Natural killer cell treated with Interleukin-12 subunit alpha and Interleukin-12 subunit beta and Interleukin-15 and Interleukin-18, amount 100 ng/mL, for 72 hours (primary cell): Measurements from ENCODE around the gene ZNF341. TPM values are rescaled to one million over a fixed set of nuclear protein-coding genes. Genes with fewer than 3 reads are reported as not detected.
"Not testable (repeated sequence)": the region's sequence is repeated elsewhere in the genome, so short reads cannot be mapped to it uniquely, and the experiment has no call there.

ENCODE experiments used
- ATAC-seq, 2 donors: fragments of 150-1000 bp; cut with Tn5 transposase in 1 of 2; sonication (Bioruptor Pico), chemical (Tn5 transposase) in 1 of 2; 2 replicates each; pipeline ENCODE4 v1.10.0; 2021
- DNase-seq: peaks from one replicate; pipeline ENCODE4 v3.0.0; 2022; ENCODE audit warnings: low spot score
- H3K27ac Mint-ChIP-seq, 2 donors: 1 replicate in 1 of 2; 2 replicates in 1 of 2; pipeline ENCODE4 v1.8.0; 2022; ENCODE audit warnings: mixed read lengths in 2 of 2, mild to moderate bottlenecking in 1 of 2, moderate library complexity in 1 of 2
- H3K27me3 Mint-ChIP-seq, 2 donors: 1 replicate in 1 of 2; 2 replicates in 1 of 2; pipeline ENCODE4 v1.8.0; 2022; ENCODE audit warnings: mixed read lengths in 2 of 2
- H3K36me3 Mint-ChIP-seq: one replicate; pipeline ENCODE4 v1.8.0; 2022; ENCODE audit warnings: mixed read lengths
- H3K4me1 Mint-ChIP-seq, 2 donors: 1 replicate in 1 of 2; 2 replicates in 1 of 2; pipeline ENCODE4 v1.8.0; 2022; ENCODE audit warnings: low read depth in 2 of 2, mixed read lengths in 2 of 2, mild to moderate bottlenecking in 1 of 2
- H3K4me3 Mint-ChIP-seq: one replicate; pipeline ENCODE4 v1.8.0; 2022; ENCODE audit warnings: mixed read lengths
- H3K9me3 Mint-ChIP-seq: 2 replicates; pipeline ENCODE4 v1.8.0; 2022; ENCODE audit warnings: mixed read lengths
- total RNA-seq, 2 donors: library from RNA; stranded (reverse); gene quantifications; one replicate each; pipeline ENCODE4 v1.2.3, GENCODE V29; 2022

ZNF341 gene
- total RNA-seq, 2 donors from 2014 or later = 4.6 to 8.9 TPM

DNA sequence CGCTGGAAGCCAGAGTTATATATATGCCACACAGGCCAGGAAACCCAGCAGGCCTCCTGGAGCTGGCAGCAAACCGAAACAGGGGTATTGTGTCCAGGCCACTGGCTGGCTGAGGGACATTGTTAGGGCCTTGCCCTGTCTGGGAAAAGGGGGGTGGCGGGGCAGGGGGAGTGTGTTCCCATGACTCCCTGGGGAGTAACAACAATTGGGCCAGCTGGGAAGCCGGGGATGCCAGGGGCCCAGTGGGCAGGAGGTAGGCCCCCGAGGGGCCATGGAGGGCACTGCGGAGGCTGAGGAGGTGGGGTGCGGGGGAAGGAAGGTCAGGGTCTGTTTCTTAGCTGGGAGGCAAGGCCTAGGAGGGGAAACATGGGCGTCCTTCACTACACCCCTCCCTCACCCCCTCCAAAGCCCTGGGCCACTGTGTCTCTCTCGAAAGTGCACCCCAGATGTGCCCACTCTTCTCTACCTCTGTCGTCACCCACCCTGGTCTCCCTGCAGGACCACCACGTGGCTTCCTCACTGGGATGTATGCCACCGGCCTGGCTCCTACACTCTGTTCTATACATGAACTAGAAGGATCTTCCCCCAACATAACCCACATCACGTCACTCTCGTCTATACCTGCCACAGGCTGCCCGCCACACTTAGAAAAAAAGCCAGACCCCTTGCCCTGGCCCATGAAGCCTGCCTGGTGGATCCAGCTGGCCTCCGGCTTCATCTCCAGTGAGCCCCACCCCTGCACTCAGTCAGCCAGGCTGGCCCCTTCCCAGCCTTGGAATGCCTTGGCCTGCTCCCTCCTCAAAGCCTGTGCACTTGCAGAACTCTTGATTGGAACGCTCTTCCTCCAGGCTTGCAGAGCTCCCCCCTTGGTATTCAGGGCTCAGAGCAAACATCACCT, 37.8 kb upstream of the ZNF341 start:
- Mint-ChIP-seq H3K9me3 (no peaks in the 10 kb centered on the region), H3K36me3 (no peaks in the 10 kb centered on the region), H3K27me3 (no peaks in the 10 kb centered on the region), H3K4me1 (peaks cover 11 to 12% of the 10 kb centered on the region in 2 donors), H3K4me3 (no peak overlapping the region), H3K27ac (peak overlapping the region in 1 of 2 donors; percentile 13)
- ATAC-seq (no peak), DNase-seq (no peak)

DNA sequence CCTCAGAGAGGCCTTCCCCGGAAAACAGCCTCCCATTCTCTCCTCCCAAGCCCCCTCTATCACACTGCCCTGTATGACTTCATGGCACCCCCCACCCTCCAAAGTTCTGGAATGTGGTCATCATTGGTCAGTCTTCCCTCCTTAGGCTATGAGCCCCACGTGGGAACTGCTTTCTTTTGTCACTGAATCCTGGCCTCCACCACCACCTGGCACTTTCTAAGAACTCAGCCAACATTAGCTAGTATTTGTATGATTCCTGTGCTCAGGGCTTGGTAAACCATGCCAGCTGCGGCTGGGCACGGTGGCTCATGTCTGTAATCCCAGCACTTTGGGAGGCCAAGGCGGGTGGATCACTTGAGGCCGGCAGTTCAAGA, 37.2 kb upstream of the ZNF341 start:
- H3K4me3 Mint-ChIP-seq = no peak overlapping the region
- ATAC-seq (no peak), DNase-seq (no peak)
- H3K27ac Mint-ChIP-seq = peak overlapping the region in 1 of 2 donors; percentile 13
- peaks cover 7 to 9% of the 10 kb centered on the region in 2 donors for H3K4me1 Mint-ChIP-seq
- no peaks in the 10 kb centered on the region for H3K9me3 Mint-ChIP-seq
- no peaks in the 10 kb centered on the region for H3K36me3 Mint-ChIP-seq
- H3K27me3 Mint-ChIP-seq = no peaks in the 10 kb centered on the region

- no peaks in the 10 kb centered on the region for H3K27me3 Mint-ChIP-seq
- DNase-seq = no peak
- no peak overlapping the region for H3K27ac Mint-ChIP-seq
- H3K4me3 Mint-ChIP-seq = no peak overlapping the region
- no peaks in the 10 kb centered on the region for H3K9me3 Mint-ChIP-seq
- H3K4me1 Mint-ChIP-seq = peaks cover 0 to 2% of the 10 kb centered on the region in 2 donors
- ATAC-seq = no peak
- H3K36me3 Mint-ChIP-seq = no peaks in the 10 kb centered on the region
These were observed 35.3 kb upstream of the ZNF341 start for GRCh38 chr20:33696448-33696847.

DNA sequence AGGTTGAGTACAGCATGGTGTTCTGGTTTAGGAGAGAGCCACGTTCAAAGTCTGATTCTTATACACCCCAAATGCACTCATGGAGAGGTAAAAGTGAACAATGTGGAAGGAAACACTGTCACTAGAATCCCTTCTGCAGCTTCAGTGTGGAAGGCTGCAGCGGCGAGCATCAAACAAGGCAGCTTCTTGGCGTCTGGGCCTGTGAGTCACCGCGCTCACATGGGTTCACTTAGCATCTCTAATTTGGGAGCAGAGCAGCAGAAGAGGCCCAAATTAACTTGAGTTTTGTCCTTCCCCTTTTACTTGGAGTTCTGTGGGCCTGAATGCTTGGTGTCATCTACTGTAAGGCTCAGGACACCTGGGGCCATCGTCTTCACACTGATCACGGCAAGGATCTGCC, 34.7 kb upstream of the ZNF341 start:
- Mint-ChIP-seq H3K4me3 (no peak overlapping the region), H3K9me3 (no peaks in the 10 kb centered on the region), H3K4me1 (no peaks in the 10 kb centered on the region), H3K27ac (no peak overlapping the region), H3K27me3 (no peaks in the 10 kb centered on the region), H3K36me3 (no peaks in the 10 kb centered on the region)
- no peak for ATAC-seq
- no peak for DNase-seq

DNA sequence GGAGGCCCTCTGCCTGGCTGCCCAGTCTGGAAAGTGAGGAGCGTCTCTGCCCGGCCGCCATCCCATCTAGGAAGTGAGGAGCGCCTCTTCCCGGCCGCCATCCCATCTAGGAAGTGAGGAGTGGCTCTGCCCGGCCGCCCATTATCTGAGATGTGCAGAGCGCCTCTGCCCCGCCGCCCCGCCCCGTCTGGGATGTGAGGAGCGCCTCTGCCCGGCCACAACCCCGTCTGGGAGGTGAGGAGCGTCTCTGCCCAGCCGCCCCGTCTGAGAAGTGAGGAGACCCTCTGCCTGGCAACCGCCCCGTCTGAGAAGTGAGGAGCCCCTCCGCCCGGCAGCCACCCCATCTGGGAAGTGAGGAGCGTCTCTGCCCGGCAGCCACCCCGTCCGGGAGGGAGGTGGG, 32.8 kb upstream of the ZNF341 start:
- not testable (repeated sequence) for H3K4me1 Mint-ChIP-seq, H3K9me3 Mint-ChIP-seq, ATAC-seq, H3K4me3 Mint-ChIP-seq, H3K27ac Mint-ChIP-seq, DNase-seq, H3K27me3 Mint-ChIP-seq, H3K36me3 Mint-ChIP-seq

- not testable (repeated sequence) for H3K9me3 Mint-ChIP-seq
These were observed 30.9 kb upstream of the ZNF341 start for GRCh38 chr20:33700696-33701441.

DNA sequence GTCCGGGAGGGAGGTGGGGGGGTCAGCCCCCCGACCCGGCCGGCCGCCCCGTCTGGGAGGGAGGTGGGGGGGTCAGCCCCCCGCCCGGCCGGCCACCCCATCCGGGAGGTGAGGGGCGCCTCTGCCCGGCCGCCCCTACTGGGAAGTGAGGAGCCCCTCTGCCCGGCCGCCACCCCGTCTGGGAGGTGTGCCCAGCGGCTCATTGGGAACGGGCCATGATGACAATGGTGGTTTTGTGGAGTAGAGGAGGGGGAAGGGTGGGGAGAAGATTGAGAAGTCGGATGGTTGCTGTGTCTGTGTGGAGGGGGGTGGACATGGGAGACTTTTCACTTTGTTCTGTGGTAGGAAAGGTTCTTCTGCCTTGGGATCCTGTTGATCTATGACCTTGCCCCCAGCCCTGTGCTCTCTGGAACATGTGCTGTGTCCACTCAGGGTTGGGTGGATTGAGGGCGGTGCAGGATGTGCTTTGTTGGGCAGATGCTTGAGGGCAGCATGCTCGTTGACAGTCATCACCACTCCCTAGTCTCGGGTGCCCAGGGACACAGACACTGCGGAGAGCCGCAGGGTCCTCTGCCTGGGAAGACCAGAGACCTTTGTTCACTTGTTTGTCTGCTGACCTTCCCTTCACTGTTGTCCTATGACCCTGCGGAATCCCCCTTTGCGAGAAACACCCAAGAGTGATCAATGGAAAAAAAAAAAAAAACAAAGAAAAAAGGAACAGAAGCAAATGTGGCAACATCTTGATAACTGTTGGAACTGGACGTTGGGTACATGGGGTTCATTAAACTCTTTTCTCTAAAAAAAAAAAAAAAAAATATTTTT, 30.0 kb upstream of the ZNF341 start:
- no peaks in the 10 kb centered on the region for H3K9me3 Mint-ChIP-seq
- no peaks in the 10 kb centered on the region for H3K36me3 Mint-ChIP-seq
- no peak for ATAC-seq
- DNase-seq = peak; percentile 16
- H3K4me3 Mint-ChIP-seq = no peak overlapping the region
- H3K27ac Mint-ChIP-seq = no peak overlapping the region
- no peaks in the 10 kb centered on the region for H3K27me3 Mint-ChIP-seq
- no peaks in the 10 kb centered on the region for H3K4me1 Mint-ChIP-seq

More at GRCh38 chr20:33700696-33701441, 30.9 kb upstream of the ZNF341 start:
- not testable (repeated sequence) for DNase-seq, ATAC-seq, H3K36me3 Mint-ChIP-seq, H3K27me3 Mint-ChIP-seq, H3K4me1 Mint-ChIP-seq, H3K4me3 Mint-ChIP-seq, H3K27ac Mint-ChIP-seq

DNA sequence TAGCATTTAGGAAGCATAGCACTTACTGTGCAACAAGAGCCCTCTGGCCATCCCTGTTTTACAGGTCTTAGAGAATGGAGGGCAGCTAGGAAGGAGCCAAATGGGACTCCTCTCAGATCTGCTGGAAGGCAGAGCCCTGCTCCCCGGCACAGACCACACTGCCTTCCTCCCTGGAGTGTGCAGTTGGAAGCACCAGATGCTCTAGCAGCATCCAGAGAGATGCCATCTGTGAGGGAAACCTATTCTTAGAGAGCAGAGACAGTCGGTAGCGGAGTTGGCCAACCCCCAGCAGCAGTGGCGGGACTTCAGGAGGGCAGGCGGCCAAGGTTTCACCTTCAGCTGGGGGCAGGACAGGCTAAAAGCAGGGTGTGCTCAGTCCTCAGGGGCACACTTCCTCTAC, 28.9 kb upstream of the ZNF341 start:
- Mint-ChIP-seq H3K4me1 (no peaks in the 10 kb centered on the region), H3K27ac (no peak overlapping the region), H3K9me3 (no peaks in the 10 kb centered on the region), H3K4me3 (no peak overlapping the region), H3K27me3 (no peaks in the 10 kb centered on the region), H3K36me3 (no peaks in the 10 kb centered on the region)
- DNase-seq = peak; percentile 15
- ATAC-seq = no peak

DNA sequence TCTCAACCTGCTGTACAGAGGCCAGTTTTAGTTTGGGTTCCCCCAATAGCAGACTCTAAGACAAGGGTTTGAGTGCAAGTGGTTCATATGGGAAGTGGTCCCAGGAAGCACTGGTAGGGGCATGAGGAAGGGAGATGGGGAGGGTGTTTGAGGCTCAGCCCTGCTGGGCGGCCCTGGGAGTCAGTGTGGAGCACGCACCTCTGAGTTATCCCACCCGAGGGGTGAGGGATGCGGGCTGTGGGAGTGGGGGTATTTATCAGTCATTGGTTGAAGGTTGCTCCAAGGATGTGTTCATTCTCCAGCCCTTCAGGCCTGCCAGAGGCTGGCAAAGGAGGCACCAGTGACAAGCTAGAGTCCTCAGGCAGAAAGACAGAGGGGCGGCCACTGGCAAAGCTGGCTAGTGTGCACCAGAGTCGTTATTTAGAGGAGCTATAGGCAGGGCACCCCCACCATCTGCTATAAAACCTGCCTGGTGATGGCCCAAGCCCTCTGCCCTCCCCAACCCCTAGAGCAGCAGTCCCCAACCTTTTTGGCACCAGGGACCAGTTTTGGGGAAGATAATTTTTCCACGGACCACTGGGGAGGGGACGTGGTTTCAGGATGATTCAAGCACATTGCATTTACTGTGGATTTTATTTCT, 28.2 kb upstream of the ZNF341 start:
- H3K27me3 Mint-ChIP-seq = no peaks in the 10 kb centered on the region
- no peak overlapping the region for H3K27ac Mint-ChIP-seq
- no peaks in the 10 kb centered on the region for H3K4me1 Mint-ChIP-seq
- peak in 1 of 2 donors; percentile 43 for ATAC-seq
- H3K36me3 Mint-ChIP-seq = no peaks in the 10 kb centered on the region
- no peaks in the 10 kb centered on the region for H3K9me3 Mint-ChIP-seq
- DNase-seq = peak; percentile 57
- no peak overlapping the region for H3K4me3 Mint-ChIP-seq

DNA sequence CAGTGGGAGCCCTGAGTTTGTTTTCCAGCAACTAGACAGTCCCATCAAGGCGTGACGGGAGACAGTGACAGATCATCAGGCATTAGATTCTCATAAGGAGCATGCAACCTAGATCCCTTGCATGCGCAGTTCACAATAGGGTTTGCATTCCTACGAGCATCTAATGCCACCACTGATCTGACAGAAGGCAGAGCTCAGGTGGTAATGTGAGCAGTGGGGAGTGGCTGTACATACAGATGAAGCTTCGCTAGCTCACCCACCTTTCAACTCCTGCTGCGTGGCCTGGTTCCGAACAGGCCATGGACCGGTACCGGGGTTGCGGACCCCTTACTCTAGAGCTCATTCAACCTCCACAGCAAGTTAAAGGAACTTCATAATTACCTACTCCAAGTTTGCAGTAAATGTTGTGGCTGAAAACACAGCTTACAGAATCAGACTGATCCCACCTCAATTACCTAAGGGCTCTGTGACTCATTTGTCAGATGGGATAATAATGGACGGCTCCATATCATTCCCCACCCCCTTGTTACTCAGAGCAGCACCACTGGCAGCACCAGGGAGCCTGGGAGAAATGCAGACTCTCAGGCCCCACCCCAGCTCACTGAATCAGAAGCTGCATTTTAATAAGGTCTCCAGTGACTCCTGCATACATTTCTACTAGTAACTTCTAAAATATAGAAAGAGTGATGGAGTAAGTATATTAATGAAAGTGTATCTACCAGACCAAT, 27.4 kb upstream of the ZNF341 start:
- Mint-ChIP-seq H3K4me1 (no peaks in the 10 kb centered on the region), H3K9me3 (no peaks in the 10 kb centered on the region), H3K27me3 (no peaks in the 10 kb centered on the region), H3K4me3 (no peak overlapping the region), H3K36me3 (no peaks in the 10 kb centered on the region), H3K27ac (no peak overlapping the region)
- DNase-seq = peak; percentile 42
- ATAC-seq = no peak

DNA sequence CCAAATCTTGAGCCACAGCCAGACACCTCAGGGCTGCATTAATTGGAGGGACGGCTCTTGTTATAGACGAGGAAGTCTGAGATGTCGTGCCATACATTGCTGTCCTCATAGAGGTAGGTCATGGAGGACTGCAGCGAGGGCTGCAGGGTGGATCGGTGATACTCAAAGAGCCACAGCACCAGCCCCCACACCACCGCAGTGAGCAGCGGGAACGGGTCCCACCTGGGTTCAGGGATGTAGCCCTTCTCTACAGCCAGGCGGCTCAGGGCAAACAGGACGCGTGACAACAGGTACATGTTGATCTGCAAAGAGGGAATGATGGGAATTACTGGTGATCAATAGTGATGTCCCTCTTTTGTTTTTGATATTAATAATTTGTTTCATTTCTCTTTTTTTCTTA, 24.1 kb upstream of the ZNF341 start:
- Mint-ChIP-seq H3K27me3 (no peaks in the 10 kb centered on the region), H3K4me3 (no peak overlapping the region), H3K27ac (no peak overlapping the region), H3K4me1 (no peaks in the 10 kb centered on the region), H3K36me3 (no peaks in the 10 kb centered on the region), H3K9me3 (no peaks in the 10 kb centered on the region)
- ATAC-seq = no peak
- DNase-seq = no peak

DNA sequence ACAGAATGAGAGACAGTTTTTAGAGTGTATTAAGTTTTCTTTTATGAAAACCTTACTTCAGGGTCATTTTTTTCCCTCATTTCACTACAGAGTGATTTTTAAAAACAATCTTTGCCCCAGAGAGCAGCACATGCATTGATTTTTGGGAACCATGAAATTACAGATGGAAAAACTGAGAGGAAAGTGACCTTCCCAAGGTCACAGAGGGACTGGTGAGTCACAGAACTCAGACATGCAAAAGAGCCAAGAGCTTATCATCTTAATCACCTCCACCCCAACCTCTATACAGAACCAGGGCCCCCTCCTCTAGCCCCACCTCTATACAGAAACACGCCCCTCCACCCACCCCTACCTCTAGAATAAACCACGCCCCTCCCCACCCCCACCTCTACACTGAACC, 22.4 kb upstream of the ZNF341 start:
- H3K4me3 Mint-ChIP-seq = no peak overlapping the region
- no peaks in the 10 kb centered on the region for H3K9me3 Mint-ChIP-seq
- no peak for ATAC-seq
- DNase-seq = no peak
- H3K27ac Mint-ChIP-seq = no peak overlapping the region
- H3K36me3 Mint-ChIP-seq = peaks cover 7% of the 10 kb centered on the region
- peaks cover 0 to 3% of the 10 kb centered on the region in 2 donors for H3K4me1 Mint-ChIP-seq
- no peaks in the 10 kb centered on the region for H3K27me3 Mint-ChIP-seq
